Activated T-helper 17 cell treated with anti-CD3 and anti-CD28 coated beads, Interleukin-2, amount 50 U/mL, for 72 hours (primary cell): ENCODE results near the gene PRPS2. TPM values are rescaled to one million over a fixed set of nuclear protein-coding genes. Genes with fewer than 3 reads are reported as not detected.

Experiments used
- ATAC-seq: fragments of 150-1000 bp; cut with Tn5 transposase; replicated peaks from 2 replicates; pipeline ENCODE4 v1.10.0; 2021; ENCODE audit warnings: mild to moderate bottlenecking, moderate library complexity
- H3K27ac Mint-ChIP-seq: one replicate; pipeline ENCODE4 v1.8.0; 2022; ENCODE audit warnings: mixed read lengths
- H3K27me3 Mint-ChIP-seq: one replicate; pipeline ENCODE4 v1.8.0; 2022; ENCODE audit warnings: mixed read lengths
- H3K36me3 Mint-ChIP-seq: one replicate; pipeline ENCODE4 v1.8.0; 2022; ENCODE audit warnings: low read depth, mild to moderate bottlenecking, mixed read lengths
- H3K4me1 Mint-ChIP-seq: one replicate; pipeline ENCODE4 v1.8.0; 2022; ENCODE audit warnings: mixed read lengths
- H3K4me3 Mint-ChIP-seq: one replicate; pipeline ENCODE4 v1.8.0; 2022; ENCODE audit warnings: mild to moderate bottlenecking, mixed read lengths
- H3K9me3 Mint-ChIP-seq: one replicate; pipeline ENCODE4 v1.8.0; 2022; ENCODE audit warnings: mixed read lengths
- total RNA-seq, 2 donors: library from RNA; stranded (reverse); gene quantifications; one replicate each; pipeline ENCODE4 v1.2.3, GENCODE V29; 2022

The PRPS2 gene
- total RNA-seq, 2 donors from 2014 or later, result 68.7 to 77.8 TPM

GRCh38 chrX:12843668-12844279, 52.6 kb downstream of the PRPS2 start:
- H3K4me3 Mint-ChIP-seq, result peak overlapping the region; percentile 61
- H3K36me3 Mint-ChIP-seq, result no peaks in the 10 kb centered on the region
- peak; percentile 32 for ATAC-seq
- H3K4me1 Mint-ChIP-seq, result peaks cover 5% of the 10 kb centered on the region
- H3K27me3 Mint-ChIP-seq, result no peaks in the 10 kb centered on the region
- H3K9me3 Mint-ChIP-seq, result no peaks in the 10 kb centered on the region
- H3K27ac Mint-ChIP-seq, result peak overlapping the region; percentile 58

- Mint-ChIP-seq H3K27ac (no peak overlapping the region), H3K36me3 (no peaks in the 10 kb centered on the region), H3K27me3 (no peaks in the 10 kb centered on the region), H3K4me3 (no peak overlapping the region), H3K9me3 (no peaks in the 10 kb centered on the region), H3K4me1 (peaks cover 5% of the 10 kb centered on the region)
- no peak for ATAC-seq
Measured at GRCh38 chrX:12844319-12844718, 53.1 kb downstream of the PRPS2 start.

GRCh38 chrX:12865359-12865758, 74.1 kb downstream of the PRPS2 start:
- H3K4me1 Mint-ChIP-seq, result no peaks in the 10 kb centered on the region
- no peak overlapping the region for H3K4me3 Mint-ChIP-seq
- H3K36me3 Mint-ChIP-seq, result no peaks in the 10 kb centered on the region
- no peaks in the 10 kb centered on the region for H3K27me3 Mint-ChIP-seq
- H3K9me3 Mint-ChIP-seq, result no peaks in the 10 kb centered on the region
- H3K27ac Mint-ChIP-seq, result no peak overlapping the region
- no peak for ATAC-seq

GRCh38 chrX:12866451-12867377, 75.5 kb downstream of the PRPS2 start, which contains the start of gene TLR7:
TLR7 (plus strand) TSS chrX:12867072; CDS start chrX:12867579, 507 bp downstream.
- Mint-ChIP-seq H3K4me3 (no peak within 1 kb of the TSS), H3K9me3 (no peaks in the 10 kb centered on the region), H3K4me1 (no peaks in the 10 kb centered on the region), H3K36me3 (no peaks in the 10 kb centered on the region), H3K27me3 (no peaks in the 10 kb centered on the region), H3K27ac (no peak within 1 kb of the TSS)
- no peak for ATAC-seq

- peaks cover 4% of the 10 kb centered on the region for H3K27me3 Mint-ChIP-seq
- ATAC-seq, result no peak
- H3K9me3 Mint-ChIP-seq, result no peaks in the 10 kb centered on the region
- no peaks in the 10 kb centered on the region for H3K4me1 Mint-ChIP-seq
- no peak overlapping the region for H3K27ac Mint-ChIP-seq
- H3K4me3 Mint-ChIP-seq, result no peak overlapping the region
- no peaks in the 10 kb centered on the region for H3K36me3 Mint-ChIP-seq
Measured at GRCh38 chrX:12867685-12868084, 76.5 kb downstream of the PRPS2 start.

- ATAC-seq, result no peak
- H3K4me3 Mint-ChIP-seq, result no peak overlapping the region
- H3K27ac Mint-ChIP-seq, result no peak overlapping the region
- no peaks in the 10 kb centered on the region for H3K36me3 Mint-ChIP-seq
- peaks cover 4% of the 10 kb centered on the region for H3K27me3 Mint-ChIP-seq
- no peaks in the 10 kb centered on the region for H3K9me3 Mint-ChIP-seq
- H3K4me1 Mint-ChIP-seq, result no peaks in the 10 kb centered on the region
Measured at GRCh38 chrX:12868747-12869146, 77.5 kb downstream of the PRPS2 start.

- Mint-ChIP-seq H3K4me1 (no peaks in the 10 kb centered on the region), H3K36me3 (no peaks in the 10 kb centered on the region), H3K27ac (no peak overlapping the region), H3K27me3 (peaks cover 4% of the 10 kb centered on the region), H3K9me3 (no peaks in the 10 kb centered on the region), H3K4me3 (no peak overlapping the region)
- no peak for ATAC-seq
Measured at GRCh38 chrX:12871257-12871656, 80.0 kb downstream of the PRPS2 start.

- Mint-ChIP-seq H3K36me3 (no peaks in the 10 kb centered on the region), H3K4me1 (no peaks in the 10 kb centered on the region), H3K27ac (no peak overlapping the region), H3K27me3 (peaks cover 4% of the 10 kb centered on the region), H3K4me3 (no peak overlapping the region), H3K9me3 (no peaks in the 10 kb centered on the region)
- ATAC-seq, result no peak
Measured at GRCh38 chrX:12872741-12873140, 81.5 kb downstream of the PRPS2 start.

Other genes with a start within 250 kb of the PRPS2 start
- gene TLR7, start 75.7 kb downstream of the PRPS2 start, total RNA-seq, result not detected
- gene TLR8, start 115.2 kb downstream of the PRPS2 start, total RNA-seq, result not detected
- gene TMSB4X, start 183.7 kb downstream of the PRPS2 start, total RNA-seq, result 1,000 to 10,000 TPM; 6,631 to 7,873 TPM